CD4-positive, alpha-beta T cell treated with Interleukin-6 for 4 hours (primary cell): Measurements from ENCODE around the gene PARP16.

Source experiments
- DNase-seq: peaks from one replicate; pipeline ENCODE4 v3.0.0-alpha.2; 2020; ENCODE audit warnings: mixed read lengths

The PARP16 gene

GRCh38 chr15:65286704-65287519 lies at the start of gene PARP16:
Gene PARP16, minus strand, starts transcription at chr15:65286883. Its CDS starts 457 bp downstream, at chr15:65286426.
- peak; percentile 96 for DNase-seq

- no peak for DNase-seq
Observed at GRCh38 chr15:65335278-65336055, 48.8 kb upstream of the PARP16 start.

- no peak for DNase-seq
Observed at GRCh38 chr15:65334586-65335231, 48.0 kb upstream of the PARP16 start.

- DNase-seq: no peak
Observed at GRCh38 chr15:65333856-65334255, 47.2 kb upstream of the PARP16 start.

GRCh38 chr15:65333148-65333820 lies 46.6 kb upstream of the PARP16 start:
- no peak for DNase-seq

GRCh38 chr15:65332391-65333147 lies 45.9 kb upstream of the PARP16 start:
- DNase-seq: no peak

- DNase-seq: no peak
Observed at GRCh38 chr15:65331811-65332210, 45.1 kb upstream of the PARP16 start.

- DNase-seq: no peak
Observed at GRCh38 chr15:65330934-65331645, 44.4 kb upstream of the PARP16 start.

- DNase-seq: no peak
Observed at GRCh38 chr15:65329984-65330735, 43.5 kb upstream of the PARP16 start.

- DNase-seq: no peak
Observed at GRCh38 chr15:65329288-65329983, 42.8 kb upstream of the PARP16 start.

GRCh38 chr15:65328506-65329287 lies 42.0 kb upstream of the PARP16 start:
- DNase-seq: no peak

GRCh38 chr15:65327651-65328393 lies 41.1 kb upstream of the PARP16 start:
- DNase-seq: no peak

- DNase-seq: no peak
Observed at GRCh38 chr15:65326818-65327217, 40.1 kb upstream of the PARP16 start.

- no peak for DNase-seq
Observed at GRCh38 chr15:65326117-65326526, 39.4 kb upstream of the PARP16 start.

- no peak for DNase-seq
Observed at GRCh38 chr15:65323071-65323511, 36.4 kb upstream of the PARP16 start.

- peak; percentile 77 for DNase-seq
Observed at GRCh38 chr15:65318870-65319356, 32.2 kb upstream of the PARP16 start.

GRCh38 chr15:65312400-65312916 lies 25.8 kb upstream of the PARP16 start:
- DNase-seq: no peak

- no peak for DNase-seq
Observed at GRCh38 chr15:65311760-65312159, 25.1 kb upstream of the PARP16 start.
